Measurements from ENCODE around the gene MAPRE3. TPM values are rescaled to one million over a fixed set of nuclear protein-coding genes. Genes with fewer than 3 reads are reported as not detected.

MAPRE3 gene
- total and polyA plus RNA-seq, 9 of the 15 experiments (the other 6 are each of a cell fraction or from before 2014, with no cell fraction given) = 0.70 to 43.2 (median 12.6) TPM

- TF ChIP-seq JUND (IDR thresholded peaks at IDR 0.05; ENCODE audit: borderline replicate concordance, low read depth, low read length) = peak; percentile 39; the same call in 1 of the 2 replicates
- no peak for TF ChIP-seq JUND (tag; IDR thresholded peaks at IDR 0.05; ENCODE audit: borderline replicate concordance, low read depth, low read length)
- no peak for TF ChIP-seq ZNF143 (CRISPR knock-in tag; IDR thresholded peaks at IDR 0.05)
- TF ChIP-seq DPF2 (IDR thresholded peaks at IDR 0.05) = peak; percentile 37; the same call in 1 of the 2 replicates
- no peak for TF ChIP-seq ZNF3 (CRISPR knock-in tag; IDR thresholded peaks at IDR 0.05)
- TF ChIP-seq KDM1A (IDR thresholded peaks at IDR 0.05) = 0 out of 4 replicates have a peak, but pooled peaks of 1 of the 2 experiments have one; percentile 17
- 0 out of 2 replicates have a peak, but pooled peaks have one; percentile 7 for TF ChIP-seq NFE2 (IDR thresholded peaks at IDR 0.05; ENCODE audit: low read depth)
- TF ChIP-seq, protein P1, sequence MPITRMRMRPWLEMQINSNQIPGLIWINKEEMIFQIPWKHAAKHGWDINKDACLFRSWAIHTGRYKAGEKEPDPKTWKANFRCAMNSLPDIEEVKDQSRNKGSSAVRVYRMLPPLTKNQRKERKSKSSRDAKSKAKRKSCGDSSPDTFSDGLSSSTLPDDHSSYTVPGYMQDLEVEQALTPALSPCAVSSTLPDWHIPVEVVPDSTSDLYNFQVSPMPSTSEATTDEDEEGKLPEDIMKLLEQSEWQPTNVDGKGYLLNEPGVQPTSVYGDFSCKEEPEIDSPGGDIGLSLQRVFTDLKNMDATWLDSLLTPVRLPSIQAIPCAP (CRISPR knock-in tag; IDR thresholded peaks at IDR 0.05; ENCODE audit: borderline replicate concordance) = no peak
- TF ChIP-seq MYNN (IDR thresholded peaks at IDR 0.05) = peak; percentile 35; the same call in 1 of the 2 replicates
- no peak for TF ChIP-seq MYNN (CRISPR knock-in tag; IDR thresholded peaks at IDR 0.05)
- 0 out of 4 replicates have a peak, but pooled peaks of 1 of the 2 experiments have one; percentile 31 for TF ChIP-seq RCOR1 (IDR thresholded peaks at IDR 0.05; ENCODE audit: borderline replicate concordance in 1 of 2, low read depth in 2 of 2, low read length in 2 of 2)
- peak; percentile 47 for TF ChIP-seq EGR1 (conservative IDR thresholded peaks at IDR 0.05)
- TF ChIP-seq TAF15 (IDR thresholded peaks at IDR 0.05; ENCODE audit: low read depth, low read length) = no peak
- TF ChIP-seq CBFA2T3 (IDR thresholded peaks at IDR 0.05) = peak; percentile 72
- peak; percentile 51; the same call in 1 of the 2 replicates for TF ChIP-seq VEZF1 (CRISPR knock-in tag; IDR thresholded peaks at IDR 0.05)
- TF ChIP-seq TRIM24 (IDR thresholded peaks at IDR 0.05) = peak in 1 of 2 experiments; percentile 21; a peak in 1 of 4 replicates
- TF ChIP-seq, protein P2, sequence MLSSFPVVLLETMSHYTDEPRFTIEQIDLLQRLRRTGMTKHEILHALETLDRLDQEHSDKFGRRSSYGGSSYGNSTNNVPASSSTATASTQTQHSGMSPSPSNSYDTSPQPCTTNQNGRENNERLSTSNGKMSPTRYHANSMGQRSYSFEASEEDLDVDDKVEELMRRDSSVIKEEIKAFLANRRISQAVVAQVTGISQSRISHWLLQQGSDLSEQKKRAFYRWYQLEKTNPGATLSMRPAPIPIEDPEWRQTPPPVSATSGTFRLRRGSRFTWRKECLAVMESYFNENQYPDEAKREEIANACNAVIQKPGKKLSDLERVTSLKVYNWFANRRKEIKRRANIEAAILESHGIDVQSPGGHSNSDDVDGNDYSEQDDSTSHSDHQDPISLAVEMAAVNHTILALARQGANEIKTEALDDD (IDR thresholded peaks at IDR 0.05) = 0 out of 2 replicates have a peak, but pooled peaks have one; percentile 42
- TF ChIP-seq MAFF (IDR thresholded peaks at IDR 0.05; ENCODE audit: low read length) = 0 out of 2 replicates have a peak, but pooled peaks have one; percentile 10
- TF ChIP-seq CTBP1 (IDR thresholded peaks at IDR 0.05; ENCODE audit: borderline replicate concordance) = peak; percentile 46; the same call in 1 of the 2 replicates
- peak; percentile 40 for TF ChIP-seq CBFA2T2 (conservative IDR thresholded peaks at IDR 0.05)
Measured at GRCh38 chr2:26938399-26939118, 31.9 kb upstream of the MAPRE3 start (continued).

Data from K562 (cell line).